ENCODE data around the gene CFAP54. TPM values are rescaled to one million over a fixed set of nuclear protein-coding genes. Genes with fewer than 3 reads are reported as not detected.

Gene CFAP54
- total RNA-seq, 1 donor from 2014 or later, result 0.15 TPM

DNA sequence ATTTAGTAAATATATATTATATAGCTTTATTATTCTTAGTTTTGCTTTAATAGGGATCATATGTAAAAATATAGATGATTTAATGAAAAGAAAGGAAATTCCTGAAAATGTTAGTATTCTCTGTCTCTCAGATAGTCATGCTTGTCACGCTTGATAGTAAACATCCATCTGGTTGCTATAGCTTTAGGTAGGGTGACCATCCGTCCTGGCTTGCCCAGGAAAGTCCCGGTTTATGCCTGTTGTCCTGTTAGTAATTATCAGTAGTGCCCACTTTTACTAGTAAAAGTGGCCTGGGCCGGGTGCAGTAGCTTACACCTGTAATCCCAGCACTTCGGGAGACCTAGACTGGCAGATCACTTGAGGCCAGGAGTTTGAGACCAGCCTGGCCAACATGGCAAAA is 23.8 kb downstream of the CFAP54 start:
- no peaks in the 10 kb centered on the region for H3K27me3 Mint-ChIP-seq (ENCODE audit: unreplicated experiment)
- H3K27ac Mint-ChIP-seq (ENCODE audit: unreplicated experiment), result no peak overlapping the region

DNA sequence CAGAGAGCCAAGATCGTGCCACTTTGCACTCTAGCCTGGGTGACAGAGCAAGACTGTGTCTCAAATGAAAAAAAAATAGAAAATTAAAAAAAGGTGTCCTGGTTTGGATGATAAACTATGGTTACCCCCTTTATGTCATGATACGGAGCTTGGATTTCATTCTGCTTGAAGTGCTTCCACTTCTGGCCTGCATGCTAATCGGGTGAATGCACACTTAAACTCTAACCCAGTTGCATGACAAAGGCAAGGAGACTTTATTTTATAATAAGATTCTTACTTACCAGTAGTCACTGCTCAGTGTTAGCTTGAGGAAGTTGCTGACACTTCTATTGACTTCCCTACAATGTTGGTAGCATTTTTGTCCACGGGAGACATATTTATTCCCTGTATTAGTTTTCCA is 24.3 kb downstream of the CFAP54 start:
- Mint-ChIP-seq H3K4me1 (ENCODE audit: low read depth, unreplicated experiment) (no peaks in the 10 kb centered on the region), H3K36me3 (ENCODE audit: unreplicated experiment) (no peaks in the 10 kb centered on the region), H3K27ac (ENCODE audit: unreplicated experiment) (no peak overlapping the region), H3K9me3 (ENCODE audit: unreplicated experiment) (no peaks in the 10 kb centered on the region), H3K4me3 (ENCODE audit: unreplicated experiment) (no peak overlapping the region), H3K27me3 (ENCODE audit: unreplicated experiment) (no peaks in the 10 kb centered on the region)
- TF ChIP-seq, protein P1, sequence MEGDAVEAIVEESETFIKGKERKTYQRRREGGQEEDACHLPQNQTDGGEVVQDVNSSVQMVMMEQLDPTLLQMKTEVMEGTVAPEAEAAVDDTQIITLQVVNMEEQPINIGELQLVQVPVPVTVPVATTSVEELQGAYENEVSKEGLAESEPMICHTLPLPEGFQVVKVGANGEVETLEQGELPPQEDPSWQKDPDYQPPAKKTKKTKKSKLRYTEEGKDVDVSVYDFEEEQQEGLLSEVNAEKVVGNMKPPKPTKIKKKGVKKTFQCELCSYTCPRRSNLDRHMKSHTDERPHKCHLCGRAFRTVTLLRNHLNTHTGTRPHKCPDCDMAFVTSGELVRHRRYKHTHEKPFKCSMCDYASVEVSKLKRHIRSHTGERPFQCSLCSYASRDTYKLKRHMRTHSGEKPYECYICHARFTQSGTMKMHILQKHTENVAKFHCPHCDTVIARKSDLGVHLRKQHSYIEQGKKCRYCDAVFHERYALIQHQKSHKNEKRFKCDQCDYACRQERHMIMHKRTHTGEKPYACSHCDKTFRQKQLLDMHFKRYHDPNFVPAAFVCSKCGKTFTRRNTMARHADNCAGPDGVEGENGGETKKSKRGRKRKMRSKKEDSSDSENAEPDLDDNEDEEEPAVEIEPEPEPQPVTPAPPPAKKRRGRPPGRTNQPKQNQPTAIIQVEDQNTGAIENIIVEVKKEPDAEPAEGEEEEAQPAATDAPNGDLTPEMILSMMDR (IDR thresholded peaks at IDR 0.05; ENCODE audit: partially characterized antibody, unreplicated experiment), result no peak
- DNase-seq, result no peak

More for the DNA sequence above, 23.8 kb downstream of the CFAP54 start:
- no peaks in the 10 kb centered on the region for H3K4me1 Mint-ChIP-seq (ENCODE audit: low read depth, unreplicated experiment)
- H3K4me3 Mint-ChIP-seq (ENCODE audit: unreplicated experiment), result no peak overlapping the region
- H3K9me3 Mint-ChIP-seq (ENCODE audit: unreplicated experiment), result no peaks in the 10 kb centered on the region
- TF ChIP-seq, protein P1 (IDR thresholded peaks at IDR 0.05; ENCODE audit: partially characterized antibody, unreplicated experiment), result no peak
- no peaks in the 10 kb centered on the region for H3K36me3 Mint-ChIP-seq (ENCODE audit: unreplicated experiment)
- no peak for DNase-seq

DNA sequence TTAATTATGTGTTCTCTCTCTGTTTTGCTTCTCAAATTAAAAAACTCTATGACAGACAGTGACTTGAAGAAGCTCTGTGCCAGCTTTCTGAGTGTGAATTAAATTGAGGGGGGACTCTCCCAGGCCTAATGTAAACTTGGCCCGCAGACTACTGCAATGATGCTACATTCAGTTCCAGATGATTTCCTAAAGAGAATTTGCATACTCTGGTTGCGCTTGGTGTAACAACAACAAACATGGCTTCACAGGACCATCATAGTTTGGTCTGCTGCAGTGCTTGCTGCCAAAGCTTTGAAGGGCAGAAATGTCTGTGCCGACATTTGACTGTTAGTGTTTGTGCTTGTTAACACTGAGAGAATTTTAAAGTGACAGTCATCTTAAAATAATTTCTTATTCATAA is 25.0 kb downstream of the CFAP54 start:
- Mint-ChIP-seq H3K4me1 (ENCODE audit: low read depth, unreplicated experiment) (no peaks in the 10 kb centered on the region), H3K4me3 (ENCODE audit: unreplicated experiment) (no peak overlapping the region), H3K36me3 (ENCODE audit: unreplicated experiment) (no peaks in the 10 kb centered on the region), H3K27me3 (ENCODE audit: unreplicated experiment) (no peaks in the 10 kb centered on the region), H3K27ac (ENCODE audit: unreplicated experiment) (no peak overlapping the region), H3K9me3 (ENCODE audit: unreplicated experiment) (no peaks in the 10 kb centered on the region)
- TF ChIP-seq, protein P1 (IDR thresholded peaks at IDR 0.05; ENCODE audit: partially characterized antibody, unreplicated experiment), result no peak
- no peak for DNase-seq

DNA sequence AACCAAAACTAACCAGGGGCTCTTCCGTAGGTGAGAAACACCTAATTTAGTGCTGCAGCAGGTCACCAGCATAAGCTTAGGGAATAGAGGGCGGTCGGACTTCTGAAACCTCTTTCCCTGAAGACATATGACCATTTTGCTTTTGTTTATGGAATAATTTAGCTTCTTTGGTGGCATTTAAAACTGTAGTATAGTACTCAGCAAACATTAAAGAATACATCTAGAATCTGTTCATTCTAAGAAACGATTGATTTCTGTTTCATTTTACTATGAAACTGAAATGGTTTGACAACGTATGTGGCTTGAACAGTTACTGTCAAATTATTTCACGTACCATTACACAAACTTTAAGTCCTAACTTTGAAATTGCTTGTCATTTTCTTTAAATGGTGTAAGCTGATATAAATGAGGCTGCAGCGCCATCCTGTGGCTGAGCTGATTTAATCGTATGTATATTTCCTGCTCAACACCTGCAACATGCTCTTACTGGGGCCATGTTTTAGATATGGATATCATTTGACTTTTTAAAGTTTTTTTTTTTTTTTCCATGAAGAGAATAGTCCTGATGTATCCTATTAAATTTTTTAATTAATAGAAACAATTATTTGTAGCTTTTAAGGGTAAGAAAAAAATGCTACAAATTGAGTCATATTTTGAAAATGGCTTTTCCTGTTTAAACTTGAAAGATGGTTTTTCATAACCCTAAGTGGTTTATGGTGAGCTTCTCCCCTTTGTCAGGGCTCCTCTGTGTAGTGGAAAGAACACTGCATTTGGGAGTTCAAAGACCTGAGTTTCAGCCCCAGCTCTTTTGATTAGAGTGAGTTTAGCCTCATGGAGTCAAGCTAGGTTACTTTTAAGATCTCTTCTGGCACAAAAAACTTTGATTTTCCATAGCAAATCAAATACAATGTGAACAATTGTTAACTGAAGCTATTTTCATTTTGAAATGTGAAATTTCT is 27.4 kb downstream of the CFAP54 start:
- Mint-ChIP-seq H3K9me3 (ENCODE audit: unreplicated experiment) (no peaks in the 10 kb centered on the region), H3K36me3 (ENCODE audit: unreplicated experiment) (no peaks in the 10 kb centered on the region), H3K27ac (ENCODE audit: unreplicated experiment) (no peak overlapping the region)

More for the DNA sequence above, 27.4 kb downstream of the CFAP54 start:
- no peaks in the 10 kb centered on the region for H3K4me1 Mint-ChIP-seq (ENCODE audit: low read depth, unreplicated experiment)
- peak; percentile 80 for DNase-seq
- no peaks in the 10 kb centered on the region for H3K27me3 Mint-ChIP-seq (ENCODE audit: unreplicated experiment)
- TF ChIP-seq, protein P1 (IDR thresholded peaks at IDR 0.05; ENCODE audit: partially characterized antibody, unreplicated experiment), result peak; percentile 83
- no peak overlapping the region for H3K4me3 Mint-ChIP-seq (ENCODE audit: unreplicated experiment)

Data from glutamatergic neuron (in vitro differentiated cells).